Fibroblast of the aortic adventitia (primary cell): ENCODE results near the gene MYL7. TPM values are rescaled to one million over a fixed set of nuclear protein-coding genes. Genes with fewer than 3 reads are reported as not detected.

ENCODE experiments used
- DNase-seq: peaks from one replicate; pipeline ENCODE4 v3.0.0-alpha.2; 2010; ENCODE audit warnings: low read depth
- H3K4me3 ChIP-seq: 2 replicates; pipeline ENCODE4 v1.5.1; 2011; ENCODE audit warnings: low read depth, mild to moderate bottlenecking, control low read depth, low read length, moderate library complexity
- total RNA-seq: library from RNA; depleted of rRNA; stranded (reverse); fragments of >200 nt; gene quantifications from 2 replicates; pipeline ENCODE4 v1.2.3, GENCODE V29; 2012; ENCODE audit warnings: low replicate concordance
- TF ChIP-seq, protein P1 (sequence below): IDR thresholded peaks from 2 replicates; pipeline ENCODE4 v1.5.1; 2011; ENCODE audit warnings: mild to moderate bottlenecking, low read length, control low read depth, inconsistent platforms; ENCODE audit not compliant: insufficient read depth

The MYL7 gene
- total RNA-seq, 1 donor = not detected

DNA sequence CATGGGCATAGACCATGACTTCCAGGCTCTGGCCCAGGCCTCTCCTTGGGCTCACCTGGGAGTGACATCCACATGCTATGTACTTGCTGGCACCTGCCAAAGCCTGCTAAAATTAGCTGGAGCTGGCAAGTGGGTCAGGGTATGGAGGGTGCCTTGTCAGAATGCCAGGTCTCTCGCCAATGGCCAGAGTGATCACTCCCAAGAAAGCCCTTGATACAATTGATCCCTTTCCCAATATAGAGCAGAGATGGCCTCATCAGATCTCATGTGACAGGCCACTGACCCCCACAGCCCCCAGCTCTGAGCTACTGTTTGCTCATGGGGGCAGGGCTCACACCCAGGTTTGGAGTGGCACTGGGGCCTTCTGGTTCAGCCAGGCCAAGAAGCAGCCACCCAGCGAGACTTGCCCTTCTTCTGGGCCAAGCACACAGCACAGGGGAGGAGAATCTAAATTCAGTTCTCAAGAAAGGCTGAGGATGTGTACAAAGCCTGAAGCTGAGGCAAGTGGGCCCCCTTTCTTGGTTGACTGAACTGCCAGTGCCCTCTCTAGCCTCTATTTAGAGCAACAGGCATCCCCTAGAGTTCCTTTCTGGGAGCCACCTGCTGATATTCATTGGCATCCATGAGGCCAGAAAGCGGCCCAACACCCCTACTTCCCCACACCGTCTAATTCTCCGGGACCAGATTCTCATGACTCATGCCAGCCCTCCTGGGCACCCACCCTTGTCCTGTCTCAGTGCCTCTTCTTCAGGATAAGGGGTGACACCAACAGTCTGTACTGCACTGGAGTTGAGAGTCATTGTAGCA lies 18.9 kb upstream of the MYL7 start:
- H3K4me3 ChIP-seq = no peak overlapping the region
- DNase-seq = no peak
- TF ChIP-seq, protein P1, sequence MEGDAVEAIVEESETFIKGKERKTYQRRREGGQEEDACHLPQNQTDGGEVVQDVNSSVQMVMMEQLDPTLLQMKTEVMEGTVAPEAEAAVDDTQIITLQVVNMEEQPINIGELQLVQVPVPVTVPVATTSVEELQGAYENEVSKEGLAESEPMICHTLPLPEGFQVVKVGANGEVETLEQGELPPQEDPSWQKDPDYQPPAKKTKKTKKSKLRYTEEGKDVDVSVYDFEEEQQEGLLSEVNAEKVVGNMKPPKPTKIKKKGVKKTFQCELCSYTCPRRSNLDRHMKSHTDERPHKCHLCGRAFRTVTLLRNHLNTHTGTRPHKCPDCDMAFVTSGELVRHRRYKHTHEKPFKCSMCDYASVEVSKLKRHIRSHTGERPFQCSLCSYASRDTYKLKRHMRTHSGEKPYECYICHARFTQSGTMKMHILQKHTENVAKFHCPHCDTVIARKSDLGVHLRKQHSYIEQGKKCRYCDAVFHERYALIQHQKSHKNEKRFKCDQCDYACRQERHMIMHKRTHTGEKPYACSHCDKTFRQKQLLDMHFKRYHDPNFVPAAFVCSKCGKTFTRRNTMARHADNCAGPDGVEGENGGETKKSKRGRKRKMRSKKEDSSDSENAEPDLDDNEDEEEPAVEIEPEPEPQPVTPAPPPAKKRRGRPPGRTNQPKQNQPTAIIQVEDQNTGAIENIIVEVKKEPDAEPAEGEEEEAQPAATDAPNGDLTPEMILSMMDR = no peak

DNA sequence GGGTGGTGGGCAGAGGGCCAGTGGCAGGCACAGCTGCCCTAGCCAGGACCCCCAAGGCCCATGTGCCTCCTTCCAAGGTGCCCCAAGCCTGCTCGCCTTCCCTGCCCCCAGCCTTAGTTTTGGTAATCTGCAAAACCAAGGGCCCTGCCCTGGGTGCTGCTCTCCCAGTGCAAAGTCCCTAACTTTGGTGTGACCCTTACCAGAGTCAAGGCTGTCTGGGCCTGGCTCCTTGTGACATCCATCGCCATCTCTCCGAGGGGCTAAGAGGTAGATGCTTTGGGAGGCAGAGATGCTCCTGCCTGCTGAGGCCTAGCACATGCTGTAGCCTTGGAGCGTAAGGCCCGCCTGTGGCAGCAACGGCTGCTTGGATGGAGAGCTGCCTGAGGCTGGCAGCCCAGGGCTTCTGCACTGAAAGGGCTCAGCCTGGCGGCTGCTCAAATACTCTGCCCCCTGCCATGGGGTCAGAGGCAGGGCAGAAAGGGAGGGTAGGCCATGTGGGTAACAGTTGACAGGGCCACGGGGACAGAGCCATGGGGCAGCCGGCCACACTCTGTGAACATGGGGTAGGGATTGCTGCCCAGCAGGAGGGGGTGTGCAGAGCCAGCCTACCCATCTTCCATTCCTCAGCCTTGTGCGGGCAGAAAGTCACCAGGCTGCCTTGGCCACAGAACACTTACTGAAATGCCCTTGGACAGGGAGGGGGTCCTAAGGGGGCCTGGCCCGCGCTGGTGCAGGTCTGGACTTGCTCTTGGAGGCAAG lies 17.9 kb upstream of the MYL7 start:
- H3K4me3 ChIP-seq = no peak overlapping the region
- TF ChIP-seq, protein P1 = no peak
- no peak for DNase-seq

DNA sequence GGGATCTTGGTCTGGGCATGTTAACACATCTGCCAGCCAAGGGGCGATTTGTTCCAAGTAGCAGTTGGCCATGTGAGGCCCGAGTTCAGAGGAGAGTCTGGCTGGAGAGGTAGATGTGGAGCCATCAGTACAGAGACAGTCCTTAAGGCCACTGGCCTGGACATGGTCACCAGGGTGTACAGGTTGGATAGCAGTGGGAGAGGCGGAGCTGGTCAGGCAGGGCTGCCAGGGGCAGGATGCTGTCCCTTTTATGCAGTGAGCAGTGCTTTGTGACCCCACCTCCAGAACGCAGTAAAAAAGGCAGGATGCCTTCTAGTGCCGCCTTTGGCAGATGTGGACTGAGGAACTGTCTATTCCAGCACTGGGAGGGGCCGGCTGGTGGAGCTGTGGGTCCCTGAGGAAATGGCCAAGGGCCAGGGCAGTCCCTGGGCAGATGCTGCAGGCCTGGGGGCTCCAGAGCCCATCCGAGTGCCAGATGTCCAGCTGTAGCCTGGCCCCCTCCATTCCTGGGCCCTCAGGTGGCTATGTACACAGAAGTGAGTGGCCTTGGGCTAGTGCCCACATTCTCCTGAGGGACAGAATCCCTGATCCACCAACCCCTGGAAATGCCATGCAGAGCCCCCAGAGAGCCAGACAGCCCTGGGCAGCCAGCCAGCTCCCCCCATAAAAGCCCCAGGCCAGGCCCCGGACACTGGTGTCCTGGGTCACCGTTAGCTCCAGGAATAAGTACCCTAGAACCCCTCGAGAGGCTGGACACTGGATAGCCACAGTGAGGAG lies 17.2 kb upstream of the MYL7 start:
- no peak for DNase-seq
- no peak overlapping the region for H3K4me3 ChIP-seq
- TF ChIP-seq, protein P1 = no peak

DNA sequence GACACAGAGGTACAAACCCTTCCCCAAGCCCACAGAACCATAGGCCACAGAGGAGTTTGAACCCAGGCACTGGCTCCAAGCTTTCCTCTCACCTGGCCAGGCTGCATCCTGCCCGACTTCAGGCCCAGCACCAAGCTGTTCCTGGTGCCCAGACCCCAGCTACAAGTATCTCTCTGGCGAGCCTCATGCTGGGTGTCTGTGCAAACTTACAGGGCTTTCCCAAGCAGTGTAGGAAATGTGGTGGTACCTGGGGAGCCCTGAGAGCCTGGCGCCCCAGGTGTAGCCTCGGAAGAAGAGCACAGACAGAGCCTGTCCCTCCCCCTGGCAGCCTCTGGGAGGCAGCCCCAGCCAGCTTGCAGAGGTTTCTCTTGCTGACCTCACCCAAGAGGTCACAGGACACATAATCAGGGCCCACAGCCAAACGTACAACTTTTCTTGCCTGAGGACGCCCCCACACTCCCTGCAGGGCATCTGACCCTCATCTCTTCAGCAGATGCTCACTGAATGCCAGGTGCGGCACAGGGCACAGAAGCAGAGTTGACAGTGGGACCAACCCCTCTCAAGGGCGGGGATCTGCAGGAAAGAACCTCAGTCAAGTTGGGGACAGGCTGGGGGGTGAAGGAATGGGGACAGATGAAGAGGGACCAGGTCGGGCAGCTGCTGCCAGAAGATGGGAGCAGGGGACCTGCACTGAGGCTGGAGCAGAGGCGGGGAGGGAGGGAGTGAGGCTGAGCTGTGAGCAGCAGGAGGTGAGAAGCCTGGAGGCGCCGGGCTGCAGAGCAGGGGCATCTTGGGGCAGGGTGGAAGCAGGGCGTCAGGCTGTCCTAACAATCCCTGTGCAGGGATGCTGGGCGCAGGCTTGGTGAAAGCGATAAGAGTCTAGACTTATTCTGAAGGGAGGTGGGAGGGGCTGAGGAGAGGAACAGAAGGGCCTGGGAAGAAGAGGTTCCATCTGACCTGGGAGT lies 16.3 kb upstream of the MYL7 start:
- DNase-seq = no peak
- H3K4me3 ChIP-seq = no peak overlapping the region
- TF ChIP-seq, protein P1 = no peak

DNA sequence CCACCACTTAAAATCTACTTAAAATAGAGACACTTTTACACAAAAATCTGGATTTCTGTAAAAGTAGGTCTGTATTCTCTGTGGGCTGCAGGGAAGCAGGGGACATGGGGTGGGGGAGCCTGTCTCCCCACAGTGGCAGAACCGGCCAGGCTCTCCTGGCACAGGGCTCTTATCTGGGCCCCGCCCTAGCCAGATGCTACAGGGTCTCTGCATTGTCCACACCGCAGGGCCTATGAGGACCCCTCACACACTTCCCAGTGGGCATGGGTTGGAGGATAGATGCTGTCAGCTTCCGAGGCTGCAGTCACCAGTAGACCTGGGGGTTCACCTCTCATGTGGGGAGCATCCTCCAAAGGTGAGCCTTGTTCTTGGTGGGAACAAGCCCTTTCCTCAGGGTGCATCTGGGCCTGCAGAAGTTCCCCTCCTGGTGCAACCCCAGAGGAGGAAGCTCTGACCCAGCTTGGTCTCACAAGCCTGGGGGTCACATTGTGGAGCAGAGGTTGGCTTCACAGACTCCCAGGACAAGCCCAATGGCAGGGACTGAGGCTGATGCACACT lies 15.4 kb upstream of the MYL7 start:
- TF ChIP-seq, protein P1 = no peak
- no peak overlapping the region for H3K4me3 ChIP-seq
- DNase-seq = no peak
